NCI-H524 (cell line): ENCODE results near the gene CBX8.

ENCODE experiments used
- DNase-seq, 2 experiments: peaks; one replicate each; lab custom pipeline; 2025; lab: John Stamatoyannopoulos, UW

CBX8 gene

GRCh38 chr17:79804856-79805696 is 8.2 kb upstream of the CBX8 start:
- DNase-seq, result no peak

DNA sequence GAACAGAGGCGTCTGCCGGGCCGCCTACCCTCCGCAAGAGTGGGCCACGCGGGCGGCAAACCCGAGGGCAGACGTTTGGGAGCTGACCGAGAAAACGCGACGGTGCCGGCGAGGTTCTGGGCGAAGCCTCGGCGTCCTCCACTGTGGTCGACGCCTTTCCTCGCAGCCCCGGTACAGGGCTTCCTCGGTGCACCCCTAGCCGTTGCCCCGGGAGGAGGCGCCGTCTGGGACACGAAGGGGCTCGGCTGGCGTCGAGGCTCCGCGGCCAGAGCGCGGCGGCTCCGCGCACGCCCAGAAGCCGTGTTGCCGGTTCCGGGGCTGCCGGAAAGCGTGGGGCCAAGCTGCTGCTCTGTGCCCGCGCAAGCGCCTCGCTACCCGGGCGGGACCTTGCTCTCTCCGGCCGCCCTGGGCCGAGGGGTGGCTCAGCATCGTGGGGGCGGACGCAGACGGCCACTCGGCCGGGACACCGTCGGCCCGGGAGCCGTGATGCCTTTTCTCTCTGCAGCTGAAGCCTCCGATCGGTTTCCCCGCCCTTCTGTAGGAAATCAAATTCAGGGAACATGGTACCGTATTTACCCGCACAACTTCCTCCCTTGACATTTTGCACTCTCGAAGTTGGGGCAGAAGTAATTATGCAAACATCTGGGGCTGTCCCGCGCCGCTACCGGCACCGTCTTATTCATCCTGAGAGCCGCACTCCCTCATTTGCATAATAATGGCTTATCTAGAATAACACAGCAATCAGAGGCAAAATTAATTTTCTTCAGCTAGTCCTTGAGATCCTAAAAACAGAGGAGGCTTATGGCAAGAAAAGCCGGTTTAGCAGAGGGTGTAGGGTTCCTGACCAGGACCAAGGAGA is 7.3 kb upstream of the CBX8 start:
- DNase-seq, result peak in 1 of 2 experiments; percentile 74

GRCh38 chr17:79803421-79803996 is 6.6 kb upstream of the CBX8 start:
- peak in 1 of 2 experiments; percentile 64 for DNase-seq

DNA sequence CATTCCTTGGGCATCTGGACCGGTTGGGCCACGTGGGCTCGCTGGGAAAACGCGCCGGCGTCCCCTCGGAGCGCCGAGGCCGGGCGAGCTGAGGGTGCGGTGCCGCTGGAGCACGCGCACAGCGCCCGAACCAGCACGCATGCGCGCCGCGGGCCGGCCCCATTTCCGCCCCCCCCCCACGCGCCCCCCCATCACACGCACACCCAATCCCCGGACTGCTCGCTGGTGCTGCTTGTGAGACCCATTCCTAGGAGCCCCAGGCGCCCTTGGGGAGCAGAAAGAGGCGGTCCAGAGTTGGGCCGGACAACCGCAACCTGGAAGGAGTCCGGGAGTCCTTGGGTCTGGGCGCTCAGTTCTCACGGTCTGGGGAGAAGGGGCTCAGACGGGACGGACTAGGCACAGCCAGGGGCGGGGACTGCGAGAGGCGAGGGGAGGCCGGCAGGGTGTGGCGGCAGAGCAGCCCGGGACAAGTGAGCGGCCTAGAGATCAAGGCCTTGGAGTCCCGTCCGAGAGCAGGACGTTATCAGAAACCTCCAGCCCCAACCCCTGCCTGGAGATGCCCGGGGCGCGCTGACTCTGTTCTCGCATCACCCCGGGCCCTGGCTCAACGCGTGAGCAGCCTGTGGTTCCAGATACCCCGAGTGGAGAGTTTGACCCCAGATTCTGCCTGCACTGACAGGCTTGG is 6.0 kb upstream of the CBX8 start:
- DNase-seq, result peak in 1 of 2 experiments; percentile 52

GRCh38 chr17:79802039-79802735 is 5.3 kb upstream of the CBX8 start:
- no peak for DNase-seq

DNA sequence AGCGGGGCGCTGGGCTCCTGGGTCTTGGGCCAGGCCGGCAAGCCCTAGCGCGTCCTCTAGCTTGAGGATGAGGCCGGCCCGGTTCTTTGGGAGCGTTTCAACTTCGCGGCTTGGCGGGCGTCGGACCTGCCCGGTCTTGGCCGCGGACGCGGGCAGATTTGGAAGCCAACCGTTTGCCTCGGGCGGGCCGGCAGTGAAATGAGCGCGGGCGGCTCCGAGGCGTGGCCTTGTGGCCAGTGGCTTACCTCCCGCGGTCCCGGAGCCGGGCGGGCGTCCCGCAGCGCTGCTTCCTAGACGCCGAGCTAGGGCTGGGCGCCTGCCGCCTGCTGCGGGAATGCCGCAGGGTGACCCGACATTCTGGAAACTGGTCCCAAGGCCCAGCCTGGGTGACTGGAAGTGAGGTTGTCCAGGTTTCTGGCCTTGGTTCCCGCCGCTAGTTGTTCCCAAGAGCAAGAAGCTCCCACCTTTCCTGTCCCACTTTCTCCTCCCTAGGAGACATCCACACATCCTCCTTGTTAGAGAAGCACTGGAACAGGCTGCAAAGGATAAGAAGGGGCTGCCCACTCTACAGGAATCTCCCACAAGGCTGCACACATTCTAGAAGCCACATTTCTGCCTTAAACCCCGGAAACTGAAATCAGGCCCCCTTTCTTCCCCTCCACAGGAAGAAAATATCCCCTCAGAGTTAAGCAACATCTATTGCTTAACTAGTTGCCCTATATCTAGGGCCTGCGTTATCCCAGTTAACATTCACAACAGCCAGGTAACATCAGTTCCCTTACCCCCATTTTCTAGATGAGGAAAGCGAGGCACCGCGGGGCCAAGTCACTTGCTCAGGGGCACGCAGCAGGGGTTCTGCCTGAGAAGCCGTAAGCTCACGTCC is 4.5 kb upstream of the CBX8 start:
- peak in 1 of 2 experiments; percentile 48 for DNase-seq

DNA sequence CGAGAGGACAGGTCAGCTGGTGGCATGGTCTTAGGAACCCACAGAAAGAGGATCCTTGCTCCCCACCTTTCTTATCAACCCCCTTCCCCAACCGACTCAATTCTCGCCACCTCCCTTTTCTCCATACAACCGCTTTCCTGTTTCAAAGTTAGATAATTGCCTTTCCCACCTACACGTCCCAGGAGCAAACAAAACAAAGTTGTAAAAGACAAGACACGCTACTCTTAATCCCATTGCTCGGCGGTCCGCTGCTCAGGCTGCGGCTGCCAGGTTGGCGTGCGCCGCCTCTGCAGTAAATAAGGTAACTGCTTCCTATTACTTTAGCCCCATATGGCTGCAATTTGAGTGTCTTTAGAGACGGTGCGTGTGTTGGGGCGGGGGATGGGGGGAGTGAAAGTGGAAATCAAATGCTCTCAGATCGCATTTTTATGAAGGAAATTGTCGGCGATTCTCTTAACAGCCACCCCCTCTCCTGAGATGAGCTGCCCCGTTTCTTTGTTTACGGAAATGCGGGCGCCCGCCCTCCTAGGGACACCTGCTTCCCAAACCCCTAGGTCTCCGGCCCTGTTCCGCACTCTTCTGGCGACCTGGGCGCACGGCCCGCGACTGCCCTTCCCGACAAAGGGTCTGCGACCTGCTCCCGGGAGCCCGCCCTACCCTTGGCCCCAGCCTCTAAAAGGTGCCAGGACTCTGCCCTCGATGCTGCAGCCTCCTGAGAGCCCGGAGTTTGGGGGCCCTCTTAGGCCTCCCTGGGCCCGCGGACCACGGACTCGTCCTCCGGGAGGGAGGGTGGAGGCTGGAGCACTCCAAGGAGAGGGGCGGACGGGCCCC is 3.7 kb upstream of the CBX8 start:
- peak; percentile 91 to 94 for DNase-seq

GRCh38 chr17:79799538-79800324 is 2.9 kb upstream of the CBX8 start:
- peak in 1 of 2 experiments; percentile 46 for DNase-seq

DNA sequence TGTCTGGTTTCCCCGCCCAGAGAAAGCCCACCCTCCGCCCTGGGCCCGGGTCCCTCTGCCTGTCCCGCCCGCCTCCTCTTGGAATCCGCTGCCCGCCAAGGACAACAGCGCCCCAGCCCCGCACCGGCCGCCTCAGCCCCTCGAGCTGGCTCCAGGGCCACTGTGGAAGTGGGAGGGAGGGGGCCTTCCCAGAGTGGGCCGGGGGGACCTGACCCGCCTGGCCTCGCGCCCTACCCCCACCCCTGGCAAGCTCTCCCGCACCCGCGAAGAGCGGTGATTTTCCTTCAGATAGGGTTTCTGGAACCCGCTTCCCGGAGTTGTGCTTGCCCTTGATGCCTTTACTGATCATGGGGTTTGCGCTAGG is 2.3 kb upstream of the CBX8 start:
- no peak for DNase-seq

- peak in 1 of 2 experiments; percentile 67 for DNase-seq
These were observed 1.7 kb upstream of the CBX8 start for GRCh38 chr17:79798299-79799173.

GRCh38 chr17:79797492-79798298 is 818 bp upstream of the CBX8 start:
- peak; percentile 69 to 87 for DNase-seq

DNA sequence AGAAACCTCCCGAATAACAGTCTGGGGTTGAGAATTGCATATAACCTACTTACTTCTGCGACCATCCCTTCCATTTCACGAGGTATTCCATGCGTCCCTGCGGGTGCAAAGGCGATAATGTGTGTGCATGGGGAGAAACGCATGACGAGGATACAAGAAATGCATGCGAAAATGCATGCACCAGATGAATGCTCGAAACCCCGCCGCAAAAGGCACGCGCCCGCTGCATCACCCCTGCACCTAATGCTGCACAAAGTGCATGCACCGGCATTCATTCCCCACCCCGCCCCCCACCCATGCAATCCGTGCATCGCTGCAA is 474 bp downstream of the CBX8 start:
- no peak for DNase-seq

DNA sequence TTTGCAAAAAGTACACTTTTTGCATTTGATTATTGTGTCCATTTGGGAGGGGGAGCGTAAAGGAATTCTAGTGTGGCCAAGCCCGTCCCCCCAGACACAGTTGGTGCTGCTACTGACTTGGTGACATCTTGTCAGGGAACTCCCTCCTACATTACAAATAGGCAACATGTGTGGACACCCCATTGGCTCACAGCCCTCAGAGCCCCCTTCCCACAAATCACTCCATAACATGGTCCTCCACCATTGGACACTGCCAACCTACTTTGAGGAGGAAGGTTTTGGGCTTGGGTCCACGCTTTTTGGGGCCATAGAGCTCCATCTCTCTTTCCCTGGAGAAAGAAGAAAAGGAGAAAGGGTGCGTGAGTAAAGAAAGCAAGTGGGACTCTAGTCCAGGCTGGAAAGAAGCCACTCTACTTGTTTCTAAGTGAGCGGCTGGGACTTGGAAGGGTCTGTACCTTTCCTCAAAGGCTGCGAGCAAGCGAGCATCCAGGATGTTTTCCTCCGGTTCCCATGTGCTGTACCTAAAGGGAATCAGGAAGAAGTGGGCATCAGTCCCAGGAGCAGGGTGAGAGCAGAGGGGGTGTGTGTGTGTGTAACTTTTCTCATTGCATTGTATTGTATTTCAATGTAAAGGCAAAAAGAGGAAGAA is 958 bp downstream of the CBX8 start:
- no peak for DNase-seq

- no peak for DNase-seq
These were observed 2.0 kb downstream of the CBX8 start for GRCh38 chr17:79794659-79795511.

- peak in 1 of 2 experiments; percentile 43 for DNase-seq
These were observed 3.0 kb downstream of the CBX8 start for GRCh38 chr17:79793924-79794304.
